HepG2 (cell line): ENCODE data around the gene IFNK. TPM values are rescaled to one million over a fixed set of nuclear protein-coding genes. Genes with fewer than 3 reads are reported as not detected.

Experiments used
- CTCF ChIP-seq: sonication (generic); formaldehyde crosslinking; IDR thresholded peaks from 2 replicates; pipeline ENCODE4 v1.5.0; 2020; ENCODE audit warnings: mild to moderate bottlenecking, missing genetic modification reagents, moderate library complexity
- GLMP ChIP-seq: sonication (generic); formaldehyde crosslinking; IDR thresholded peaks from 2 replicates; pipeline ENCODE4 v1.9.0; 2021; ENCODE audit warnings: missing genetic modification reagents, mild to moderate bottlenecking, borderline replicate concordance
- GZF1 ChIP-seq: sonication (generic); formaldehyde crosslinking; IDR thresholded peaks from 2 replicates; pipeline ENCODE4 v1.5.1; 2020; ENCODE audit warnings: mild to moderate bottlenecking, missing genetic modification reagents
- KAT8 ChIP-seq: IDR thresholded peaks from 2 replicates; pipeline ENCODE4 v1.6.1; 2016; ENCODE audit warnings: missing genetic modification reagents, missing compliant biosample characterization
- MBD4 ChIP-seq: IDR thresholded peaks from 2 replicates; pipeline ENCODE4 v1.6.1; 2012; ENCODE audit warnings: low read length, inconsistent platforms, borderline replicate concordance
- MED13 ChIP-seq: sonication (generic); formaldehyde crosslinking; IDR thresholded peaks from 2 replicates; pipeline ENCODE4 v1.5.0; 2020; ENCODE audit warnings: missing genetic modification reagents
- MEF2D ChIP-seq: sonication (generic); formaldehyde crosslinking; IDR thresholded peaks from 2 replicates; pipeline ENCODE4 v1.5.1; 2020; ENCODE audit warnings: mild to moderate bottlenecking, missing genetic modification reagents
- NCOA1 ChIP-seq: sonication (generic); formaldehyde crosslinking; IDR thresholded peaks from 2 replicates; pipeline ENCODE4 v1.9.0; 2021; ENCODE audit warnings: missing genetic modification reagents
- NFE2 ChIP-seq: sonication (generic); formaldehyde crosslinking; IDR thresholded peaks from 2 replicates; pipeline ENCODE4 v1.4.0; 2020; ENCODE audit warnings: missing genetic modification reagents
- NFKB2 ChIP-seq: sonication (generic); formaldehyde crosslinking; IDR thresholded peaks from 2 replicates; pipeline ENCODE4 v1.4.0; 2020; ENCODE audit warnings: missing genetic modification reagents, borderline replicate concordance
- TRAFD1 ChIP-seq: sonication (generic); formaldehyde crosslinking; IDR thresholded peaks from 2 replicates; pipeline ENCODE4 v1.5.1; 2020; ENCODE audit warnings: missing genetic modification reagents, mild to moderate bottlenecking, borderline replicate concordance
- ZMAT3 ChIP-seq: sonication (generic); formaldehyde crosslinking; conservative IDR thresholded peaks from 2 replicates; pipeline ENCODE4 v1.7.0; 2021; ENCODE audit warnings: missing genetic modification reagents
- ZNF546 ChIP-seq: sonication (generic); formaldehyde crosslinking; conservative IDR thresholded peaks from 2 replicates; pipeline ENCODE4 v1.8.1; 2023; ENCODE audit warnings: mild to moderate bottlenecking, missing genetic modification reagents
- ZNF724P ChIP-seq: sonication (generic); formaldehyde crosslinking; IDR thresholded peaks from 2 replicates; pipeline ENCODE4 v1.8.0; 2022; ENCODE audit warnings: missing genetic modification reagents, borderline replicate concordance
- polyA plus RNA-seq, 8 experiments: library from polyadenylated mRNA; depleted of rRNA in 3 of 8; stranded (reverse) in 7 of 8; unstranded in 1 of 8; fragments of >200 nt; fragmentation: Illumina TruSeq in 4 of 8; extraction: Trizol in 4 of 8; gene quantifications; 2 replicates each; pipeline versions ENCODE4 v1.2.1 to v1.2.3, GENCODE V29; 2011 to 2016; ENCODE audit warnings: low read depth in 4 of 8, missing spikeins in 1 of 8, mixed read lengths in 1 of 8; ENCODE audit not compliant: insufficient read depth in 1 of 8
- total RNA-seq, 5 experiments: library from RNA; depleted of rRNA; stranded (reverse); fragments of >200 nt; fragmentation: Illumina TruSeq; extraction: Trizol; gene quantifications; 2 replicates each; pipeline ENCODE4 v1.2.3, GENCODE V29; 2016; ENCODE audit warnings: low read depth in 1 of 5
- TF ChIP-seq, protein P1 (sequence below): sonication (generic); formaldehyde crosslinking; IDR thresholded peaks from 2 replicates; pipeline ENCODE4 v1.4.0; 2020; ENCODE audit warnings: mild to moderate bottlenecking, missing genetic modification reagents
- TF ChIP-seq, protein P2 (sequence below): sonication (generic); formaldehyde crosslinking; IDR thresholded peaks from 2 replicates; pipeline ENCODE4 v1.4.0; 2020; ENCODE audit warnings: missing genetic modification reagents, borderline replicate concordance
- TF ChIP-seq, protein P3 (sequence below): sonication (generic); formaldehyde crosslinking; IDR thresholded peaks from 2 replicates; pipeline ENCODE4 v1.9.0; 2022; ENCODE audit warnings: low read depth, missing genetic modification reagents

IFNK gene
- total and polyA plus RNA-seq, 2 of the 13 experiments (the other 11 are each of a cell fraction or from before 2014, with no cell fraction given) = not detected

- TF ChIP-seq TRAFD1 (CRISPR knock-in tag) = no peak
- TF ChIP-seq, protein P1, sequence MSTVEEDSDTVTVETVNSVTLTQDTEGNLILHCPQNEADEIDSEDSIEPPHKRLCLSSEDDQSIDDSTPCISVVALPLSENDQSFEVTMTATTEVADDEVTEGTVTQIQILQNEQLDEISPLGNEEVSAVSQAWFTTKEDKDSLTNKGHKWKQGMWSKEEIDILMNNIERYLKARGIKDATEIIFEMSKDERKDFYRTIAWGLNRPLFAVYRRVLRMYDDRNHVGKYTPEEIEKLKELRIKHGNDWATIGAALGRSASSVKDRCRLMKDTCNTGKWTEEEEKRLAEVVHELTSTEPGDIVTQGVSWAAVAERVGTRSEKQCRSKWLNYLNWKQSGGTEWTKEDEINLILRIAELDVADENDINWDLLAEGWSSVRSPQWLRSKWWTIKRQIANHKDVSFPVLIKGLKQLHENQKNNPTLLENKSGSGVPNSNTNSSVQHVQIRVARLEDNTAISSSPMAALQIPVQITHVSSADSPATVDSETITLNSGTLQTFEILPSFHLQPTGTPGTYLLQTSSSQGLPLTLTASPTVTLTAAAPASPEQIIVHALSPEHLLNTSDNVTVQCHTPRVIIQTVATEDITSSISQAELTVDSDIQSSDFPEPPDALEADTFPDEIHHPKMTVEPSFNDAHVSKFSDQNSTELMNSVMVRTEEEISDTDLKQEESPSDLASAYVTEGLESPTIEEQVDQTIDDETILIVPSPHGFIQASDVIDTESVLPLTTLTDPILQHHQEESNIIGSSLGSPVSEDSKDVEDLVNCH (CRISPR knock-in tag) = no peak
- TF ChIP-seq NCOA1 (CRISPR knock-in tag) = no peak
- no peak for TF ChIP-seq GZF1 (CRISPR knock-in tag)
- TF ChIP-seq MEF2D = no peak
- TF ChIP-seq, protein P2, sequence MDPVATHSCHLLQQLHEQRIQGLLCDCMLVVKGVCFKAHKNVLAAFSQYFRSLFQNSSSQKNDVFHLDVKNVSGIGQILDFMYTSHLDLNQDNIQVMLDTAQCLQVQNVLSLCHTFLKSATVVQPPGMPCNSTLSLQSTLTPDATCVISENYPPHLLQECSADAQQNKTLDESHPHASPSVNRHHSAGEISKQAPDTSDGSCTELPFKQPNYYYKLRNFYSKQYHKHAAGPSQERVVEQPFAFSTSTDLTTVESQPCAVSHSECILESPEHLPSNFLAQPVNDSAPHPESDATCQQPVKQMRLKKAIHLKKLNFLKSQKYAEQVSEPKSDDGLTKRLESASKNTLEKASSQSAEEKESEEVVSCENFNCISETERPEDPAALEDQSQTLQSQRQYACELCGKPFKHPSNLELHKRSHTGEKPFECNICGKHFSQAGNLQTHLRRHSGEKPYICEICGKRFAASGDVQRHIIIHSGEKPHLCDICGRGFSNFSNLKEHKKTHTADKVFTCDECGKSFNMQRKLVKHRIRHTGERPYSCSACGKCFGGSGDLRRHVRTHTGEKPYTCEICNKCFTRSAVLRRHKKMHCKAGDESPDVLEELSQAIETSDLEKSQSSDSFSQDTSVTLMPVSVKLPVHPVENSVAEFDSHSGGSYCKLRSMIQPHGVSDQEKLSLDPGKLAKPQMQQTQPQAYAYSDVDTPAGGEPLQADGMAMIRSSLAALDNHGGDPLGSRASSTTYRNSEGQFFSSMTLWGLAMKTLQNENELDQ = no peak
- TF ChIP-seq NFE2 (CRISPR knock-in tag) = no peak
- no peak for TF ChIP-seq GLMP (CRISPR knock-in tag)
- TF ChIP-seq MED13 (CRISPR knock-in tag) = no peak
- no peak for TF ChIP-seq MBD4
- no peak for TF ChIP-seq NFKB2 (CRISPR knock-in tag)
- TF ChIP-seq KAT8 (CRISPR knock-in tag) = peak; percentile 36; the same call in 1 of the 2 replicates
- no peak for TF ChIP-seq ZNF546 (CRISPR knock-in tag)
- no peak for TF ChIP-seq ZNF724P
- TF ChIP-seq, protein P3, sequence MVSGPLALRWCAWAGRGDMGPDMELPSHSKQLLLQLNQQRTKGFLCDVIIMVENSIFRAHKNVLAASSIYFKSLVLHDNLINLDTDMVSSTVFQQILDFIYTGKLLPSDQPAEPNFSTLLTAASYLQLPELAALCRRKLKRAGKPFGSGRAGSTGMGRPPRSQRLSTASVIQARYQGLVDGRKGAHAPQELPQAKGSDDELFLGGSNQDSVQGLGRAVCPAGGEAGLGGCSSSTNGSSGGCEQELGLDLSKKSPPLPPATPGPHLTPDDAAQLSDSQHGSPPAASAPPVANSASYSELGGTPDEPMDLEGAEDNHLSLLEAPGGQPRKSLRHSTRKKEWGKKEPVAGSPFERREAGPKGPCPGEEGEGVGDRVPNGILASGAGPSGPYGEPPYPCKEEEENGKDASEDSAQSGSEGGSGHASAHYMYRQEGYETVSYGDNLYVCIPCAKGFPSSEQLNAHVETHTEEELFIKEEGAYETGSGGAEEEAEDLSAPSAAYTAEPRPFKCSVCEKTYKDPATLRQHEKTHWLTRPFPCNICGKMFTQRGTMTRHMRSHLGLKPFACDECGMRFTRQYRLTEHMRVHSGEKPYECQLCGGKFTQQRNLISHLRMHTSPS (CRISPR knock-in tag) = no peak
- TF ChIP-seq CTCF (CRISPR knock-in tag) = no peak
- TF ChIP-seq ZMAT3 (CRISPR knock-in tag) = no peak
Measured at GRCh38 chr9:27566118-27566517, 42.0 kb downstream of the IFNK start (continued).
